Suprapubic skin (tissue), 4 donors: Measurements from ENCODE around the gene HBP1. TPM values are rescaled to one million over a fixed set of nuclear protein-coding genes. Genes with fewer than 3 reads are reported as not detected.

ENCODE experiments used
- DNase-seq, 2 donors: peaks; one replicate each; pipeline ENCODE4 v3.0.0-alpha.2; 2019; ENCODE audit warnings: low spot score in 2 of 2
- H3K27ac ChIP-seq: fragments of 200-600 bp; sonication (generic); one replicate; pipeline ENCODE4 v1.5.1; 2019
- H3K27me3 ChIP-seq: fragments of 200-600 bp; sonication (generic); one replicate; pipeline ENCODE4 v1.5.1; 2019
- H3K36me3 ChIP-seq: fragments of 200-600 bp; sonication (generic); one replicate; pipeline ENCODE4 v1.5.1; 2019
- H3K4me1 ChIP-seq: fragments of 200-600 bp; sonication (generic); one replicate; pipeline ENCODE4 v1.5.1; 2019
- H3K4me3 ChIP-seq: fragments of 200-600 bp; sonication (generic); one replicate; pipeline ENCODE4 v1.5.1; 2019; ENCODE audit warnings: mild to moderate bottlenecking
- H3K9me3 ChIP-seq: fragments of 200-600 bp; sonication (generic); one replicate; pipeline ENCODE4 v1.5.1; 2019
- EP300 ChIP-seq: sonication (generic); formaldehyde crosslinking; IDR thresholded peaks from one replicate; pipeline ENCODE4 v1.6.1; 2017; ENCODE audit warnings: antibody characterized with exemption
- POLR2A ChIP-seq, 2 donors: fragments of 450-650 bp; IDR thresholded peaks; one replicate each; pipeline ENCODE4 v1.6.1; 2017; ENCODE audit warnings: antibody characterized with exemption in 2 of 2, mild to moderate bottlenecking in 2 of 2, moderate library complexity in 2 of 2
- POLR2AphosphoS5 ChIP-seq, 3 donors: sonication (generic); formaldehyde crosslinking; IDR thresholded peaks; one replicate each; pipeline ENCODE4 v1.6.1; 2017; ENCODE audit warnings: antibody characterized with exemption in 3 of 3
- WGBS: methylation state at CpG from one replicate; pipeline ENCODE4 v1.1.5; 2018; 5-methylcytosine and 5-hydroxymethylcytosine counted together
- total RNA-seq, 4 donors: library from RNA; depleted of rRNA; stranded (reverse); fragments of >200 nt; gene quantifications; one replicate each; pipeline ENCODE4 v1.1.0, GENCODE V29; 2016
- TF ChIP-seq, protein P1 (sequence below), 2 donors: fragments of 200-600 bp in 1 of 2; fragments of 450-650 bp in 1 of 2; sonication (generic) in 1 of 2; IDR thresholded peaks; one replicate each; pipeline ENCODE4 v1.5.1; 2016 to 2019; ENCODE audit warnings: antibody characterized with exemption in 2 of 2, mild to moderate bottlenecking in 1 of 2, moderate library complexity in 1 of 2

Gene HBP1
- total RNA-seq: 100 to 1,000 TPM; 101 to 207 (median 138) TPM

DNA sequence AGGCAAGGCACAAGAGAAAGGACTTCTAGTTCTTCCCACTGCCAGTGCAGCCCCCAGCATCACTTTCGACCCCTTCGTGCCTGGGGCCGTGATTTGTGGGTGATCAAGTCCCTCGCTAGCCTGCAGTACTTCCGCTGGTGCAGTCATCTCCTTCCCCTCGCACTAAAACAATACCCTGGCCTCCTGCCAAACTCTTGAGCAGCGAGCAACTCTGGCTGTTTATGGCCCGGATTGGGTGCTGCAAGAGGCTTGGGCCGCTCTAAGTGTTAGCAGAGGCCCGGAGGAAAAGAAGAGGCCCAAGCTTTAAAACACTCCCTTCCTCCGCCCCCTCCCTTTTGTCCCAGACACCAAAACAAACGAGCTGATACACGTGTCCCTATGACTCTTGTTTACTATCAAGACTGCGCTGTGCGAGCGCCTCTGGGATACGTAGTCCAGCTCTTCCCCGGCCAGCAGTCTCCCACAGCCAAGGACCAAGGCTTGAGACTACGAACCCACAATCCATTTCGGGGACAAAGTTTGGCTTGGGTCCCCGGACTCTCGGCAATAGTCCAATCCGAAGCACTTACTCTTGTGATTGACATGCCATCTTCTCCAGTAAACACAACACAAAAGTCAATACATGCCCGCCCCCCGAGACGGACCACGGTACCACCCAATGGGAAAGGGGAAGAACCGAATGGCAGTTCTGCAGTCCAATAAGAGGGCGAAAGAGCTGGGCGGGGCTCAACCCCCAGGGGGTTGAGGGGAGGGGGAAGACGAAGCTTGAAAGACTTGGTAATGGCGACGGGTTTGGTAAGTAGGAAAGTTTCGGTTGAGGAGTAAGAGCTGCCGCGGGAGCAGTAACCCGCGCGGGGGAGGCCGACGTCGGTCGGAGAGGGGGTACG is at the start of gene HBP1:
TSS of gene HBP1 (plus strand) at position 771 of the 887 bp plus-strand sequence. CDS start 10,891 bp downstream, outside the sequence.
- DNase-seq: peak; percentile 100
- TF ChIP-seq, protein P1, sequence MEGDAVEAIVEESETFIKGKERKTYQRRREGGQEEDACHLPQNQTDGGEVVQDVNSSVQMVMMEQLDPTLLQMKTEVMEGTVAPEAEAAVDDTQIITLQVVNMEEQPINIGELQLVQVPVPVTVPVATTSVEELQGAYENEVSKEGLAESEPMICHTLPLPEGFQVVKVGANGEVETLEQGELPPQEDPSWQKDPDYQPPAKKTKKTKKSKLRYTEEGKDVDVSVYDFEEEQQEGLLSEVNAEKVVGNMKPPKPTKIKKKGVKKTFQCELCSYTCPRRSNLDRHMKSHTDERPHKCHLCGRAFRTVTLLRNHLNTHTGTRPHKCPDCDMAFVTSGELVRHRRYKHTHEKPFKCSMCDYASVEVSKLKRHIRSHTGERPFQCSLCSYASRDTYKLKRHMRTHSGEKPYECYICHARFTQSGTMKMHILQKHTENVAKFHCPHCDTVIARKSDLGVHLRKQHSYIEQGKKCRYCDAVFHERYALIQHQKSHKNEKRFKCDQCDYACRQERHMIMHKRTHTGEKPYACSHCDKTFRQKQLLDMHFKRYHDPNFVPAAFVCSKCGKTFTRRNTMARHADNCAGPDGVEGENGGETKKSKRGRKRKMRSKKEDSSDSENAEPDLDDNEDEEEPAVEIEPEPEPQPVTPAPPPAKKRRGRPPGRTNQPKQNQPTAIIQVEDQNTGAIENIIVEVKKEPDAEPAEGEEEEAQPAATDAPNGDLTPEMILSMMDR (IDR thresholded peaks at IDR 0.05): no peak
- TF ChIP-seq POLR2A (IDR thresholded peaks at IDR 0.05): peak; percentile 87 to 93
- TF ChIP-seq POLR2AphosphoS5 (IDR thresholded peaks at IDR 0.05): peak; percentile 9 to 83 (median 54)
- no peak for TF ChIP-seq EP300
- H3K4me3 ChIP-seq: peak within 1 kb of the TSS; percentile 90
- no peaks in the 10 kb centered on the region for H3K9me3 ChIP-seq
- H3K27ac ChIP-seq: peak within 1 kb of the TSS; percentile 99
- under 1% methylated on average over 44 of the region's 44 CpGs for WGBS
- H3K36me3 ChIP-seq: peaks cover 4% of the 10 kb centered on the region
- peaks cover 35% of the 10 kb centered on the region for H3K4me1 ChIP-seq
- H3K27me3 ChIP-seq: no peaks in the 10 kb centered on the region

DNA sequence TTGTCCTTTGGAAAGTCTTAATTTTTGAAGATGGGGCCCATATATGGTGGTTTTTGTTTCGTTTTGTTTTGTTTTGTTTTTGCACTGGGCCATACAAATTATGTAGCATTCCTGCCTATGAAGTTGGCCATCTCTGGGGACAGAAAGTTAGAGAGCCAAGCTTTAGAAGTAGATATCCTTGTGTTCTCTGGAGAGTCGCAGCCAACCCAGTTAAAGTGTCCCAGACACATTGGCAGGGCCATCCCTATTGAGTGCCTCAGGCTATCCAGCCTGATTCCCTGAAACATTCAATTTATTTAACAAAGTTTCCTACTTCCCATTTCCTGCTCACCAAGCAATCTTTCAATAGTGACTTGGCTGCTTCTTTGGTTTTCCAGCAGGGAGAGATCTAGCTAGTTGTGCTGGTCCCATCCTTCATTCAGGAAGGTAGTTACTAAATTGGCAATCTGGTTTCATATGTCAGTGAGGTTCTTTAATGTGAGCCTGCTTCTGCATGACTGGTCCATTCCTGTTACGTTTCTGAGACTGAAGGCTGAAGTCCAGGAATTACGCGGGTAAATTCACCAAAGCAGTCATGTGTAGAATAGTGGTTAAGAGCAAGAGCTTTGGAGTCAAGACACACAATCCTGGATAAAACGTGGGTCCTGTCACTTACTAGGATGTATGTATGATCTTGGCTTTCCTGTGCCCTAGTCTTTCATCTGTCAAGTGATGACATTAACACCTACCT is 49.3 kb upstream of the HBP1 start:
- WGBS: 81% methylated on average over 6 of the region's 6 CpGs

DNA sequence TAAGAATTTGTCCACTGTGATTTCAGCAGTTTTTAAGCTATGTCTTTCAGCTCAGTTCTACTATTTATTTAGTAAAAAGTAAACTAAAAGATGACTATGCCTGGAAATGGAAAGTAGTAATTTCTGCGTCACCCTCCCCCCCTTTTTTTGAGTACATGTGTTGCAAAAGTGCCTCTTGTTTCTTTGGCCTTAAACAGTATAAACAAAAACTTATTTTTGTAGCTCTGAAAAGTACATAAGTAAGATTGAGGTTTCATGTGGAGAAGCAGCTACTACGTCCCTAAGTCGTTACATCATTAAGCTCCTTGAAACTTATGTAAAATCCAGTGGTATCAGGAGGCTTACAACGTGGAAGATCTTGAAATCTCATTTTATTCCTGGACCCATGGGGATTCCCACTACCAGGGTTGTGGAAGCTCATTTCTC is 46.3 kb upstream of the HBP1 start:
- DNase-seq: no peak
- no peaks in the 10 kb centered on the region for H3K9me3 ChIP-seq
- TF ChIP-seq POLR2A (IDR thresholded peaks at IDR 0.05) (no peak), EP300 (no peak), POLR2AphosphoS5 (IDR thresholded peaks at IDR 0.05) (no peak)
- TF ChIP-seq, protein P1 (IDR thresholded peaks at IDR 0.05): no peak
- no peak overlapping the region for H3K4me3 ChIP-seq
- no peaks in the 10 kb centered on the region for H3K27me3 ChIP-seq
- H3K36me3 ChIP-seq: no peaks in the 10 kb centered on the region
- no peaks in the 10 kb centered on the region for H3K4me1 ChIP-seq
- H3K27ac ChIP-seq: no peak overlapping the region
- 56% methylated on average over 4 of the region's 4 CpGs for WGBS

More for the DNA sequence above, 49.3 kb upstream of the HBP1 start:
- no peak for DNase-seq
- Histone ChIP-seq H3K27ac (no peak overlapping the region), H3K4me3 (no peak overlapping the region), H3K4me1 (no peaks in the 10 kb centered on the region), H3K27me3 (no peaks in the 10 kb centered on the region), H3K36me3 (no peaks in the 10 kb centered on the region), H3K9me3 (no peaks in the 10 kb centered on the region)
- TF ChIP-seq POLR2A (IDR thresholded peaks at IDR 0.05) (no peak), POLR2AphosphoS5 (IDR thresholded peaks at IDR 0.05) (no peak)
- TF ChIP-seq, protein P1 (IDR thresholded peaks at IDR 0.05): no peak

GRCh38 chr7:107123392-107123791 is 45.4 kb upstream of the HBP1 start:
- Histone ChIP-seq H3K4me3 (no peak overlapping the region), H3K36me3 (no peaks in the 10 kb centered on the region), H3K9me3 (no peaks in the 10 kb centered on the region), H3K4me1 (no peaks in the 10 kb centered on the region), H3K27me3 (no peaks in the 10 kb centered on the region), H3K27ac (no peak overlapping the region)
- DNase-seq: no peak
- 96% methylated on average over 4 of the region's 4 CpGs for WGBS
- TF ChIP-seq POLR2AphosphoS5 (IDR thresholded peaks at IDR 0.05) (no peak), EP300 (no peak), POLR2A (IDR thresholded peaks at IDR 0.05) (no peak)
- TF ChIP-seq, protein P1 (IDR thresholded peaks at IDR 0.05): no peak

DNA sequence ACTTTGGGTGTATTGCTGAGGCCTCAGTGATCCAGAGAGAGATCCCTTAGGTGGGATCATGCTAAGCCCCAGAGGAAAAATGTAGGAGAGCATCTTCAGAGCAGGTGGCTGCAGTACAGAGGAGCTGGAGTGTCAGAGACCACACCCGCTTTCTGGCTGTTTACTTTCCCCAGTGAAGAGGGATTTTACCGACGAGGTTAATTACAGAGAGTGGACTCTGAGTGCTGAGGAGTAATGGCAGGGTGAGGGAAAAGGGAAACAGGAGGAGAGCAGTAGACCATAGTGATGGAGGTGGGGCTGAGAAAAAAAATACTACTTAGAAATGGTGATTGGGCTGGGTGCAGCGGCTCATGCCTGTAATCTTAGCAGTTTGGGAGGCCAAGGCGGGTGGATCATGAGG is 43.3 kb upstream of the HBP1 start:
- H3K4me3 ChIP-seq: no peak overlapping the region
- no peak for DNase-seq
- WGBS: 72% methylated on average over 5 of the region's 5 CpGs
- H3K27me3 ChIP-seq: no peaks in the 10 kb centered on the region
- no peaks in the 10 kb centered on the region for H3K4me1 ChIP-seq
- H3K27ac ChIP-seq: no peak overlapping the region
- TF ChIP-seq, protein P1 (IDR thresholded peaks at IDR 0.05): no peak
- no peaks in the 10 kb centered on the region for H3K9me3 ChIP-seq
- no peaks in the 10 kb centered on the region for H3K36me3 ChIP-seq
